ENCODE data around the gene CCDC3.

Gene CCDC3

DNA sequence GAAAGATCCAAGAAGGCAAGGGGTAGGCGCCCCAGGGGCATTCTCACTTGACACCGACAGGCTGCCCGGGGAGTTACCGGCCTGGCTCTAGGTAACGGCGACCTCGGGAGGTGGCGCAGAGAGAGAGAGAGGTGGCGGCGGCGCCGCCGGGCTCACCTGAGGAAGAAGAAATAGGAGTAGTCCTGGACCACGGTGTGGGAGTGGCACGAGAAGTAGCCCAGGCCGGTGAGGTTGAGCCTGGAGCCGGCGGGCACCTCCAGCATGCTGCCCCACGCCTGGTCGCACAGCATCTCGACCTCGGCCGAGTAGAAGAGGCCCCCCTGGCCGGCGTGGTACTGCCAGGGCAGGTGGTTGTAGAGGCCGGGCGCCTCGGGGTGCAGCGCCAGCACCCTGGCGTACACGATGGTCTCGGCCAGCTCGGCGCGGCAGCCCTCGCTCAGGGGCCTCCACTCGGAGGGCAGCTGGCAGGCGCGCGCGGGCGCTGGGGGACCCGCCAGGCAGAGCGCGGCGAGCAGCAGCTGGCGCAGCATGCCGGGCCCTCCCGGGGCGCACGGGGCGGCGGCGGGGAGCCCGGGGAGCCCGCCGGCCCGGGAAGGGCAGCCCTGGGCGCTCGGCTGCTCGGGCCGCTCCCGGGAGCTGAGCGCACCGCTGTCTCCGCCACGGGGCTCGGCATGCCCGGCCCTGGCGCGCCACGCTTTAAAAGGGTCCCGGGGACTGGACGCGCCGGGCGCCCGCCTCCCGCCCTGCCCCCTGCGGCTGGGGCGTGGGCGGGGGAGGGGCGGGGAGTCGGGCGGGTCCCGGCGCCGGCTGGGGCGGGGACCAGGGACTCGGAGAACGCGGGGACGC lies at the start of gene CCDC3:
CCDC3 (minus strand) TSS at position 673 of the 846 bp plus-strand sequence; CDS start at position 530, 143 bp downstream.
- peak within 1 kb of the TSS; percentile 51 for H3K4me3 ChIP-seq (ENCODE audit: low read depth, low read length)
- DNase-seq (ENCODE audit: low read depth): peak; percentile 63
- TF ChIP-seq POLR2A (IDR thresholded peaks at IDR 0.05; ENCODE audit: extremely low read depth, insufficient read length): no peak
- TF ChIP-seq, protein P1, sequence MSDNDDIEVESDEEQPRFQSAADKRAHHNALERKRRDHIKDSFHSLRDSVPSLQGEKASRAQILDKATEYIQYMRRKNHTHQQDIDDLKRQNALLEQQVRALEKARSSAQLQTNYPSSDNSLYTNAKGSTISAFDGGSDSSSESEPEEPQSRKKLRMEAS (IDR thresholded peaks at IDR 0.05; ENCODE audit: low read depth, low read length): no peak
- TF ChIP-seq, protein P2, sequence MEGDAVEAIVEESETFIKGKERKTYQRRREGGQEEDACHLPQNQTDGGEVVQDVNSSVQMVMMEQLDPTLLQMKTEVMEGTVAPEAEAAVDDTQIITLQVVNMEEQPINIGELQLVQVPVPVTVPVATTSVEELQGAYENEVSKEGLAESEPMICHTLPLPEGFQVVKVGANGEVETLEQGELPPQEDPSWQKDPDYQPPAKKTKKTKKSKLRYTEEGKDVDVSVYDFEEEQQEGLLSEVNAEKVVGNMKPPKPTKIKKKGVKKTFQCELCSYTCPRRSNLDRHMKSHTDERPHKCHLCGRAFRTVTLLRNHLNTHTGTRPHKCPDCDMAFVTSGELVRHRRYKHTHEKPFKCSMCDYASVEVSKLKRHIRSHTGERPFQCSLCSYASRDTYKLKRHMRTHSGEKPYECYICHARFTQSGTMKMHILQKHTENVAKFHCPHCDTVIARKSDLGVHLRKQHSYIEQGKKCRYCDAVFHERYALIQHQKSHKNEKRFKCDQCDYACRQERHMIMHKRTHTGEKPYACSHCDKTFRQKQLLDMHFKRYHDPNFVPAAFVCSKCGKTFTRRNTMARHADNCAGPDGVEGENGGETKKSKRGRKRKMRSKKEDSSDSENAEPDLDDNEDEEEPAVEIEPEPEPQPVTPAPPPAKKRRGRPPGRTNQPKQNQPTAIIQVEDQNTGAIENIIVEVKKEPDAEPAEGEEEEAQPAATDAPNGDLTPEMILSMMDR (IDR thresholded peaks at IDR 0.05; ENCODE audit: low read depth, low read length): no peak
- no peak for TF ChIP-seq MYC (IDR thresholded peaks at IDR 0.05; ENCODE audit: low read depth, low read length)

DNA sequence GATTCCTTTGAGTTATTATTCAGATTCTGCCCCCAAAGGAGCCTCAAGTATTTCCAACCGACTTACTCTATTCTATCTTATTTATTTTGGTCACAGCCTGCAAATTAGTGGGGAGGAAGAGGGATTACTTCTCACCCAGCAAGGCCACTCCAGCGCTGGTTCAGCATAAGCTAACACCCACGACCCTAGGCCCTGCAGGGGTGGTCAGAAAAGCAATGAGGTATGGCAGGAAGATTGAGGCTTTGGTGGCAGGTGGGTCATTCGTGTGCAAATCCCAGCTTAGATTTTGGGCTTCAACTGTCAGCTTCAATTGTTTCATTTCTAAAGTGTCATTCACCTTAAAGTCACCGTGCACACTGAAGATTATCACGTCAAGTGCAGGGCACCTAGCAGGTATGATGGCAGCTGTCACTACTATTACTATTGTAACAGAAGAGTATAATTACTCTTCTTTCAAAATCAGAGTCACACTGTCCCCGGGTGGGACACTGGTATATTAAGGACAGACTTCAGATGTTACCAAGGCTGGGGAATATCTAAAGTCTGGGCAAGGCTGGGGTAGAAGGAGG lies 49.7 kb upstream of the CCDC3 start:
- no peak overlapping the region for H3K4me3 ChIP-seq (ENCODE audit: low read depth, low read length)
- no peak for DNase-seq (ENCODE audit: low read depth)
- TF ChIP-seq MYC (IDR thresholded peaks at IDR 0.05; ENCODE audit: low read depth, low read length) (no peak), POLR2A (IDR thresholded peaks at IDR 0.05; ENCODE audit: extremely low read depth, insufficient read length) (no peak)
- TF ChIP-seq, protein P1 (IDR thresholded peaks at IDR 0.05; ENCODE audit: low read depth, low read length): no peak
- TF ChIP-seq, protein P2 (IDR thresholded peaks at IDR 0.05; ENCODE audit: low read depth, low read length): no peak

DNA sequence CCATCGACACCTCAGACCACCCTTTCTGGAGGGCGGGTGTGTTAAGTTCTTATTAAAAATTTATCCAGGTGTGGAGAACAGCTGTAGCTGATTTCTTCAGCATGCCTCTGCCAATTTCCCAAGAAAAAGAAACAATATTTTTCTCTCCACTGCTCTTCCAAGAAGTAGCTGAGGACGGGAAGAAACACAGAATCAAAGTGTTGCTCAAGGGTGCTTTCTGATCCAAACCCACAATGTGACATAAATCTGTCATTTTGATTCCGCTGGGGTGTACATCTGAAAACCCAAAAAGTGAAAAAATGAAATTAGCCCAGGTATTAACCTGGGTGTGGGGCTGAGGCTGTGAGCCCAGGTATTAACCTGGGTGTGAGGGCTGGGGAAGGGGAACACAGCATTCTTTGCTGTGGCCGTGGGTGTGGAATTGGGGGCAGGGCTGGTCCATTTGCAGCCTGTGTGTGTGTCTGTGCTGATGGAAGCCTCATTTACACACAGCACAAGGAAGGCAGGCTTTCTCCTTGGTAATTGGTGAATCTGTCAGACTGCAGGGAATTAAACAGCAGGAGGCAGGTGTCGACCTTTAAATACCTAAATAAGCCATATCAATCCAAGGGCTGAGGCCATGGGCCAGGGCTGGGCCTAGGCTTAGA lies 48.4 kb upstream of the CCDC3 start:
- H3K4me3 ChIP-seq (ENCODE audit: low read depth, low read length): no peak overlapping the region
- TF ChIP-seq, protein P2 (IDR thresholded peaks at IDR 0.05; ENCODE audit: low read depth, low read length): no peak
- TF ChIP-seq POLR2A (IDR thresholded peaks at IDR 0.05; ENCODE audit: extremely low read depth, insufficient read length): no peak
- no peak for DNase-seq (ENCODE audit: low read depth)

DNA sequence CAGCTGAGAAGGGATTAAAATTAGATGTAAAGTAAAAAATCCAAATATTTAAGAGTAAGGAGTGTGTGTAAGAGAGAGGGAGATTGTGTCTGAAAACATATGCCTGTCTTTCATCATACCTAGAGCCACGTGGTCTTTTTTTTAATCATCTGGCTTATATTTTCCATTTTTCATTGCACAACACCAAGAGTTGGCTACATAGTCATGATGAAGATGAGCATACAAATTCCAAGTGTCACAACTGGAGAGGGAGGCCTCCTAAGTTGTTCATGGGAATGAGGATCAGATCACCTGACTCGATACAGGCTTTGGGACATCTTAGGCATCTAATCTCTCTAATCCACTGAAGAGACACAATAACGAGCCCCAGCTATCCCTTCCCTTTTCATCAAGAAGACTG lies 47.2 kb upstream of the CCDC3 start:
- TF ChIP-seq MYC (IDR thresholded peaks at IDR 0.05; ENCODE audit: low read depth, low read length): no peak
- H3K4me3 ChIP-seq (ENCODE audit: low read depth, low read length): no peak overlapping the region
- no peak for DNase-seq (ENCODE audit: low read depth)

DNA sequence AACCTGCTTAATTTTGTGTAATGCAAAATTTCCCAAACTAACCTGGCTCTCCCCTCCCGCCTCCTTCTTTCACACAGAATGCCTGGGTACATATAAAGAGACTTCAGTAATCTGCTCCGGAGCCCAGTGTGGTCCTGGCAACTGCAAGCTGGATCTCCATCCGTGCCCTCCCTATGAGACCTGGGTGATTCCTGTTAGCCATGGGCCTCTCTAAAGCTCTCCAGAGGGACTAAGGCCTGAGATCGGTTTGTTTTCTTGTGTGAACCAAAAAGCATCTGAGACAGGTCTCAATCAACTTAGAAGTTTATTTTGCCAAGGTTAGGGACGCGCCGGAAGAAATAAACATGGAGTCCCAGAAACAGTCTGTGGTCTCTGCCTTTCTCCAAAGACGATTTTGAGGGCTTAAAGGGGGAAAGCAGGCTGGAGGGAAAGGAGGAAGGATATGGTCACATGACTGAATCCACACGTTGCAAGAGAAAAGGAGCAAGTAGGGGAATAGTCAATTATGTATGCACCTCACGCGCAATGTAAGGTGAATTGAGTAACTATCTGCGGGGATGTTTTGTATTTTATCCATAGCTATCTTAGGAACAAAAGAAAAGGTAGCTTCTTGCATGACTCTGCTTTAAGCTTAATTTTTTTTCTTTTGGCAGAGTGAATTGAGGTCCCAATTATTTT lies 46.2 kb upstream of the CCDC3 start:
- no peak for TF ChIP-seq MYC (IDR thresholded peaks at IDR 0.05; ENCODE audit: low read depth, low read length)
- TF ChIP-seq POLR2A (IDR thresholded peaks at IDR 0.05; ENCODE audit: extremely low read depth, insufficient read length): no peak
- TF ChIP-seq, protein P1 (IDR thresholded peaks at IDR 0.05; ENCODE audit: low read depth, low read length): no peak
- TF ChIP-seq, protein P2 (IDR thresholded peaks at IDR 0.05; ENCODE audit: low read depth, low read length): no peak
- no peak for DNase-seq (ENCODE audit: low read depth)

More for the DNA sequence above, 46.2 kb upstream of the CCDC3 start:
- H3K4me3 ChIP-seq (ENCODE audit: low read depth, low read length): no peak overlapping the region

Measured in NB4 (cell line).